GM12864 (cell line): ENCODE measurements around the gene SERPINA3.

Experiments used
- DNase-seq: peaks from one replicate; pipeline ENCODE4 v3.0.0-alpha.2; 2011; ENCODE audit warnings: low read depth
- H3K4me3 ChIP-seq: 2 replicates; pipeline ENCODE4 v1.5.1; 2011; ENCODE audit warnings: mild to moderate bottlenecking, low read depth, low read length, control low read depth
- TF ChIP-seq, protein P1 (sequence below): IDR thresholded peaks from 2 replicates; pipeline ENCODE4 v1.5.1; 2011; ENCODE audit warnings: low read depth, mild to moderate bottlenecking, moderate library complexity, low read length, control low read depth, inconsistent platforms; ENCODE audit errors: missing control alignments

The SERPINA3 gene

GRCh38 chr14:94654071-94654861 is 42.1 kb downstream of the SERPINA3 start:
- no peak for DNase-seq
- TF ChIP-seq, protein P1, sequence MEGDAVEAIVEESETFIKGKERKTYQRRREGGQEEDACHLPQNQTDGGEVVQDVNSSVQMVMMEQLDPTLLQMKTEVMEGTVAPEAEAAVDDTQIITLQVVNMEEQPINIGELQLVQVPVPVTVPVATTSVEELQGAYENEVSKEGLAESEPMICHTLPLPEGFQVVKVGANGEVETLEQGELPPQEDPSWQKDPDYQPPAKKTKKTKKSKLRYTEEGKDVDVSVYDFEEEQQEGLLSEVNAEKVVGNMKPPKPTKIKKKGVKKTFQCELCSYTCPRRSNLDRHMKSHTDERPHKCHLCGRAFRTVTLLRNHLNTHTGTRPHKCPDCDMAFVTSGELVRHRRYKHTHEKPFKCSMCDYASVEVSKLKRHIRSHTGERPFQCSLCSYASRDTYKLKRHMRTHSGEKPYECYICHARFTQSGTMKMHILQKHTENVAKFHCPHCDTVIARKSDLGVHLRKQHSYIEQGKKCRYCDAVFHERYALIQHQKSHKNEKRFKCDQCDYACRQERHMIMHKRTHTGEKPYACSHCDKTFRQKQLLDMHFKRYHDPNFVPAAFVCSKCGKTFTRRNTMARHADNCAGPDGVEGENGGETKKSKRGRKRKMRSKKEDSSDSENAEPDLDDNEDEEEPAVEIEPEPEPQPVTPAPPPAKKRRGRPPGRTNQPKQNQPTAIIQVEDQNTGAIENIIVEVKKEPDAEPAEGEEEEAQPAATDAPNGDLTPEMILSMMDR: no peak
- H3K4me3 ChIP-seq: no peak overlapping the region

GRCh38 chr14:94655169-94655710 is 43.0 kb downstream of the SERPINA3 start:
- TF ChIP-seq, protein P1: no peak

GRCh38 chr14:94656043-94656442 is 43.9 kb downstream of the SERPINA3 start:
- TF ChIP-seq, protein P1: no peak
- H3K4me3 ChIP-seq: no peak overlapping the region

More at GRCh38 chr14:94655169-94655710, 43.0 kb downstream of the SERPINA3 start:
- H3K4me3 ChIP-seq: no peak overlapping the region
- no peak for DNase-seq

DNA sequence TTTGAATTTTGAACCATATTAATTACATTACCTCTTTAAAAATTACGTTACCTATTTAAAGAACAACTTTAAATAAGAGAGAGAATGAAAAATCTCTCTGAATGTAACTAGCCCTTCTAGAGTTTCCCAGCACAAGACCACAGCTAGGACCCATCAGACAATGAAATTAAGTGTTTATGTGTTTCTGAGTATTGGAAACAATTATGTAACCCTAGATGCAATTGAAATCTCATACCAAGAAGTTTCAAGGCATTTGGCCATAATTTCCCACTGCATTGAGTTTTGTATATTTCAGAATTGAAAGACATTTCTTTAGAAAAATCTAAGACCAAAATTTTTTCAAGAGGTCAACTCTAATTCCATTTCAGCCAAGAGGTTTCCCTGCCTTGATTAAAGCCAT is 47.1 kb downstream of the SERPINA3 start:
- no peak overlapping the region for H3K4me3 ChIP-seq
- no peak for DNase-seq
- TF ChIP-seq, protein P1: no peak

More at GRCh38 chr14:94656043-94656442, 43.9 kb downstream of the SERPINA3 start:
- no peak for DNase-seq

GRCh38 chr14:94659901-94660300 is 47.7 kb downstream of the SERPINA3 start:
- TF ChIP-seq, protein P1: no peak
- H3K4me3 ChIP-seq: no peak overlapping the region
- DNase-seq: no peak

GRCh38 chr14:94660306-94660946 is 48.2 kb downstream of the SERPINA3 start:
- H3K4me3 ChIP-seq: no peak overlapping the region
- TF ChIP-seq, protein P1: no peak
- DNase-seq: no peak
